MM.1S (cell line): Measurements from ENCODE around the gene CDKL1.

Experiments used
- DNase-seq: peaks from one replicate; pipeline ENCODE4 v3.0.0-alpha.2; 2015
- H2AFZ ChIP-seq: fragments of 300-600 bp; sonication (generic); 2 replicates; pipeline ENCODE4 v1.6.0; 2016; ENCODE audit warnings: antibody characterized with exemption, low read length
- H3F3A ChIP-seq: fragments of 300-600 bp; sonication (generic); 2 replicates; pipeline ENCODE4 v1.6.1; 2016; ENCODE audit warnings: mild to moderate bottlenecking, antibody characterized with exemption, low read length, moderate library complexity, mixed read lengths; ENCODE audit not compliant: insufficient read depth
- H3K27ac ChIP-seq: fragments of 300-600 bp; sonication (generic); 2 replicates; pipeline ENCODE4 v1.5.1; 2016; ENCODE audit warnings: mild to moderate bottlenecking, low read length
- H3K27me3 ChIP-seq: fragments of 300-600 bp; sonication (generic); replicated peaks from 2 replicates; pipeline ENCODE4 v1.6.0; 2016; ENCODE audit warnings: low read length; ENCODE audit not compliant: insufficient read depth
- H3K36me3 ChIP-seq: fragments of 300-600 bp; sonication (generic); replicated peaks from 2 replicates; pipeline ENCODE4 v1.6.1; 2016; ENCODE audit warnings: mild to moderate bottlenecking, low read length, mixed read lengths; ENCODE audit not compliant: insufficient read depth
- H3K4me1 ChIP-seq: fragments of 300-600 bp; sonication (generic); 2 replicates; pipeline ENCODE4 v1.6.1; 2016; ENCODE audit warnings: low read length, mixed read lengths
- H3K4me2 ChIP-seq: fragments of 300-600 bp; sonication (generic); 2 replicates; pipeline ENCODE4 v1.6.0; 2016; ENCODE audit warnings: low read depth, low read length
- H3K4me3 ChIP-seq: fragments of 300-600 bp; sonication (generic); 2 replicates; pipeline ENCODE4 v1.5.1; 2016; ENCODE audit warnings: low read length, mixed read lengths
- H3K79me2 ChIP-seq: fragments of 300-600 bp; sonication (generic); 2 replicates; pipeline ENCODE4 v1.6.1; 2016; ENCODE audit warnings: mixed run types, low read length, mixed read lengths
- H3K9ac ChIP-seq: fragments of 300-600 bp; sonication (generic); 2 replicates; pipeline ENCODE4 v1.6.1; 2016; ENCODE audit warnings: low read length, mixed read lengths
- H3K9me2 ChIP-seq: fragments of 300-600 bp; sonication (generic); replicated peaks from 2 replicates; pipeline ENCODE4 v1.6.1; 2016; ENCODE audit warnings: mild to moderate bottlenecking, low read length, mixed read lengths; ENCODE audit not compliant: insufficient read depth
- H3K9me3 ChIP-seq: fragments of 300-600 bp; sonication (generic); replicated peaks from 2 replicates; pipeline ENCODE4 v1.6.1; 2016; ENCODE audit warnings: mild to moderate bottlenecking, low read length, mixed read lengths; ENCODE audit not compliant: insufficient read depth
- H4K20me1 ChIP-seq: fragments of 300-600 bp; sonication (generic); 2 replicates; pipeline ENCODE4 v1.6.1; 2016; ENCODE audit warnings: mild to moderate bottlenecking, low read length, moderate library complexity, mixed read lengths; ENCODE audit not compliant: insufficient read depth
- EZH2 ChIP-seq: fragments of 300-600 bp; sonication (generic); optimal IDR thresholded peaks from 2 replicates; pipeline ENCODE3; 2017; ENCODE audit warnings: low read depth, mild to moderate bottlenecking, antibody characterized with exemption, low read length, mixed read lengths
- EZH2phosphoT487 ChIP-seq: fragments of 300-600 bp; sonication (generic); IDR thresholded peaks from 2 replicates; pipeline ENCODE4 v1.6.1; 2018; ENCODE audit warnings: antibody characterized with exemption, low read length
- TF ChIP-seq, protein P1 (sequence below): fragments of 300-600 bp; sonication (generic); IDR thresholded peaks from 2 replicates; pipeline ENCODE4 v1.5.1; 2016; ENCODE audit warnings: antibody characterized with exemption, low read length, mixed read lengths

The CDKL1 gene

DNA sequence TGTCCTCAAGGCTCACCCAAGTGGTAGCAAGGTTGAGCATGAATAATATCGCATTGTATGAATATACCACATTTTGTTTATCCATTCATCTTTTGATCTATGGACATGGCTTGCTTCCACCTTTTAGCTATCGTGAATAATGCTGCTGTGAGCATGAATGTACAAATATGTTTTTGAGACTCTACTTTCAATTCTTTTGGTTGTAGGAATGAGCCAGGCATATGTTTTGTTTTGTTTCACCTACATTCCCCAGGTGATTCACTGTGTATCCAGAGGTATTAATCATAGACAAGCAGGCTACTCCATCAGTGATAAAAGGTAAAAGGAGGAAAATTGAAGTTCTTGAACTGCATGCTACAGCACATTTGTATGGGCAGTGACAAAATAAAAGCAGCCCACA, 35.8 kb downstream of the CDKL1 start:
- Histone ChIP-seq H3K9me3 (no peaks in the 10 kb centered on the region), H3K9me2 (no peaks in the 10 kb centered on the region), H3K4me2 (no peak overlapping the region), H3F3A (peaks cover 3% of the 10 kb centered on the region; the same call in 1 of the 2 replicates), H3K9ac (no peak overlapping the region), H3K4me3 (no peak overlapping the region), H3K27ac (no peak overlapping the region), H3K36me3 (no peaks in the 10 kb centered on the region), H2AFZ (no peak overlapping the region), H4K20me1 (no peaks in the 10 kb centered on the region), H3K27me3 (no peaks in the 10 kb centered on the region), H3K79me2 (no peaks in the 10 kb centered on the region), H3K4me1 (no peaks in the 10 kb centered on the region)
- DNase-seq: no peak
- TF ChIP-seq EZH2 (no peak), EZH2phosphoT487 (no peak)
- TF ChIP-seq, protein P1, sequence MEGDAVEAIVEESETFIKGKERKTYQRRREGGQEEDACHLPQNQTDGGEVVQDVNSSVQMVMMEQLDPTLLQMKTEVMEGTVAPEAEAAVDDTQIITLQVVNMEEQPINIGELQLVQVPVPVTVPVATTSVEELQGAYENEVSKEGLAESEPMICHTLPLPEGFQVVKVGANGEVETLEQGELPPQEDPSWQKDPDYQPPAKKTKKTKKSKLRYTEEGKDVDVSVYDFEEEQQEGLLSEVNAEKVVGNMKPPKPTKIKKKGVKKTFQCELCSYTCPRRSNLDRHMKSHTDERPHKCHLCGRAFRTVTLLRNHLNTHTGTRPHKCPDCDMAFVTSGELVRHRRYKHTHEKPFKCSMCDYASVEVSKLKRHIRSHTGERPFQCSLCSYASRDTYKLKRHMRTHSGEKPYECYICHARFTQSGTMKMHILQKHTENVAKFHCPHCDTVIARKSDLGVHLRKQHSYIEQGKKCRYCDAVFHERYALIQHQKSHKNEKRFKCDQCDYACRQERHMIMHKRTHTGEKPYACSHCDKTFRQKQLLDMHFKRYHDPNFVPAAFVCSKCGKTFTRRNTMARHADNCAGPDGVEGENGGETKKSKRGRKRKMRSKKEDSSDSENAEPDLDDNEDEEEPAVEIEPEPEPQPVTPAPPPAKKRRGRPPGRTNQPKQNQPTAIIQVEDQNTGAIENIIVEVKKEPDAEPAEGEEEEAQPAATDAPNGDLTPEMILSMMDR: no peak

DNA sequence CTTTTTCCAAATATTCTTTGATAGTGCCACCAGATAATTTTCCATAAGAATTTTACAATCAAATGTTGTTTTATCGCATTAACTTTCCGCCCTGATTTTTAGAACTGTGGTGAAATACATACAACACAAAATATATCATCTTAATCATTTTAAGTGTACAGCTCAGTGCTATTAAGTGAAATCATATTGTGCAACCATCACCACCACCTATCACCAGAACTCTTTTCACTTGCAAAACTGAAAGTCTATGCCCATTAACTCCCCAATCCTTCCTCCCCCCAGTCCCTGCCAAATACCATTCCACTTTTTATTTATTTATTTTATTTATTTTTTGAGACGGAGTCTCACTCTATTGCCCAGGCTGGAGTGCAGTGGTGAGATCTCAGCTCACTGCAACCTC, 36.6 kb downstream of the CDKL1 start:
- Histone ChIP-seq H3K79me2 (no peaks in the 10 kb centered on the region), H3K4me3 (no peak overlapping the region), H3K27me3 (no peaks in the 10 kb centered on the region), H4K20me1 (no peaks in the 10 kb centered on the region), H2AFZ (no peak overlapping the region), H3K9me2 (no peaks in the 10 kb centered on the region), H3F3A (peaks cover 3% of the 10 kb centered on the region; the same call in 1 of the 2 replicates), H3K4me2 (no peak overlapping the region), H3K4me1 (no peaks in the 10 kb centered on the region), H3K9me3 (no peaks in the 10 kb centered on the region), H3K9ac (no peak overlapping the region), H3K27ac (no peak overlapping the region), H3K36me3 (no peaks in the 10 kb centered on the region)
- TF ChIP-seq, protein P1: no peak
- TF ChIP-seq EZH2phosphoT487: no peak
- no peak for TF ChIP-seq EZH2
- DNase-seq: no peak

DNA sequence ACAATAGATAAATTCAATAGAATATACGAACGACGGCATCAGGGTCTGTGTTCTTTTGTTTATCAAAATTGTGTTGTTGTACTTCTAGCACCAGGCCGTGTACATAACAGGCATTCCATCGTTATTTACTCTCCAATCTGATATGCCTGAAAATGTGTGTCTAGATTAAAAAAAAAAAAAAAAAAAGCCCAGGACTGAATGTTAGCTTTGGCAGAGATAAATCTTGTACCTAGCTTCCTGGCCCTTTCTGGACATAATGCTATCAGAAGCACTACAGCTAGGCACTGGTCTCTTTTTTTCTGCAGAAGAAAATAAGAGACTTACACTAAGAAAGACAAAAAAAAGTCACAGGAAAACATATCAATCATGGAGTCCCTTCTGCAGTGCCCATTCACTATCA, 37.0 kb downstream of the CDKL1 start:
- Histone ChIP-seq H3K9ac (no peak overlapping the region), H3K4me2 (no peak overlapping the region), H3K27me3 (no peaks in the 10 kb centered on the region), H4K20me1 (no peaks in the 10 kb centered on the region), H3K79me2 (no peaks in the 10 kb centered on the region), H2AFZ (no peak overlapping the region), H3K9me3 (no peaks in the 10 kb centered on the region), H3K4me1 (no peaks in the 10 kb centered on the region), H3F3A (peaks cover 3% of the 10 kb centered on the region; the same call in 1 of the 2 replicates), H3K9me2 (no peaks in the 10 kb centered on the region), H3K4me3 (no peak overlapping the region), H3K27ac (no peak overlapping the region), H3K36me3 (no peaks in the 10 kb centered on the region)
- TF ChIP-seq EZH2 (no peak), EZH2phosphoT487 (no peak)
- TF ChIP-seq, protein P1: no peak
- DNase-seq: no peak
